HepG2 (cell line): ENCODE measurements around the gene MXRA8. TPM values are rescaled to one million over a fixed set of nuclear protein-coding genes. Genes with fewer than 3 reads are reported as not detected.

ENCODE experiments used
- DMTF1 ChIP-seq: sonication (generic); formaldehyde crosslinking; IDR thresholded peaks from 2 replicates; pipeline ENCODE4 v1.4.0; 2020; ENCODE audit warnings: mild to moderate bottlenecking, missing genetic modification reagents
- GABPA ChIP-seq, 2 experiments: IDR thresholded peaks; 2 replicates each; pipeline ENCODE4 v1.6.1; 2011 to 2016; ENCODE audit warnings: low read depth in 2 of 2, low read length in 1 of 2, missing biosample characterization in 1 of 2, missing genetic modification characterization in 1 of 2
- HIVEP1 ChIP-seq: sonication (generic); formaldehyde crosslinking; IDR thresholded peaks from 2 replicates; pipeline ENCODE4 v1.4.0; 2020; ENCODE audit warnings: mild to moderate bottlenecking, missing genetic modification reagents
- HMG20A ChIP-seq: IDR thresholded peaks from 2 replicates; pipeline ENCODE4 v1.6.1; 2016; ENCODE audit warnings: borderline replicate concordance
- JDP2 ChIP-seq: sonication (generic); formaldehyde crosslinking; IDR thresholded peaks from 2 replicates; pipeline ENCODE4 v1.8.1; 2022; ENCODE audit warnings: missing genetic modification reagents, borderline replicate concordance
- KDM1A ChIP-seq: IDR thresholded peaks from 2 replicates; pipeline ENCODE4 v1.6.1; 2016; ENCODE audit warnings: missing compliant biosample characterization
- MTERF4 ChIP-seq: sonication (generic); formaldehyde crosslinking; IDR thresholded peaks from 2 replicates; pipeline ENCODE4 v1.8.0; 2023; ENCODE audit warnings: mild to moderate bottlenecking, missing genetic modification reagents
- NCOA2 ChIP-seq: sonication (generic); formaldehyde crosslinking; IDR thresholded peaks from 2 replicates; pipeline ENCODE4 v1.8.0; 2022; ENCODE audit warnings: inconsistent platforms
- RBM39 ChIP-seq: fragments of 200-400 bp; formaldehyde crosslinking; IDR thresholded peaks from one replicate; pipeline ENCODE4 v1.6.1; 2018; ENCODE audit warnings: antibody characterized with exemption, mild to moderate bottlenecking, low read depth, low read length; ENCODE audit not compliant: poor library complexity, severe bottlenecking
- SIN3A ChIP-seq: IDR thresholded peaks from 2 replicates; pipeline ENCODE4 v1.6.1; 2011; ENCODE audit warnings: low read depth, mild to moderate bottlenecking, control low read depth, low read length, borderline replicate concordance
- SOX6 ChIP-seq, 2 experiments: fragments of 450-650 bp in 1 of 2; sonication (generic) in 1 of 2; formaldehyde crosslinking in 1 of 2; IDR thresholded peaks; 2 replicates each; pipeline versions ENCODE4 v1.4.0 to v1.6.1; 2017 to 2020; ENCODE audit warnings: antibody characterized with exemption in 1 of 2, mild to moderate bottlenecking in 1 of 2, missing genetic modification reagents in 1 of 2
- ZBED4 ChIP-seq: sonication (generic); formaldehyde crosslinking; IDR thresholded peaks from 2 replicates; pipeline ENCODE4 v1.4.0; 2020; ENCODE audit warnings: missing genetic modification reagents, borderline replicate concordance
- ZBTB14 ChIP-seq: sonication (generic); formaldehyde crosslinking; IDR thresholded peaks from 2 replicates; pipeline ENCODE4 v1.4.0; 2020; ENCODE audit warnings: missing genetic modification reagents
- ZNF180 ChIP-seq: sonication (generic); formaldehyde crosslinking; IDR thresholded peaks from 2 replicates; pipeline ENCODE4 v1.4.0; 2020; ENCODE audit warnings: low read depth, missing genetic modification reagents, borderline replicate concordance
- ZNF256 ChIP-seq: sonication (generic); formaldehyde crosslinking; conservative IDR thresholded peaks from 2 replicates; pipeline ENCODE4 v1.4.0; 2020; ENCODE audit warnings: missing genetic modification reagents
- ZNF709 ChIP-seq: sonication (generic); formaldehyde crosslinking; IDR thresholded peaks from 2 replicates; pipeline ENCODE4 v1.5.0; 2020; ENCODE audit warnings: mild to moderate bottlenecking, missing genetic modification reagents
- ZNF724P ChIP-seq: sonication (generic); formaldehyde crosslinking; IDR thresholded peaks from 2 replicates; pipeline ENCODE4 v1.8.0; 2022; ENCODE audit warnings: missing genetic modification reagents, borderline replicate concordance
- polyA plus RNA-seq, 8 experiments: library from polyadenylated mRNA; depleted of rRNA in 3 of 8; stranded (reverse) in 7 of 8; unstranded in 1 of 8; fragments of >200 nt; fragmentation: Illumina TruSeq in 4 of 8; extraction: Trizol in 4 of 8; gene quantifications; 2 replicates each; pipeline versions ENCODE4 v1.2.1 to v1.2.3, GENCODE V29; 2011 to 2016; ENCODE audit warnings: low read depth in 4 of 8, missing spikeins in 1 of 8, mixed read lengths in 1 of 8; ENCODE audit not compliant: insufficient read depth in 1 of 8
- total RNA-seq, 5 experiments: library from RNA; depleted of rRNA; stranded (reverse); fragments of >200 nt; fragmentation: Illumina TruSeq; extraction: Trizol; gene quantifications; 2 replicates each; pipeline ENCODE4 v1.2.3, GENCODE V29; 2016; ENCODE audit warnings: low read depth in 1 of 5
- TF ChIP-seq, protein P1 (sequence below): sonication (generic); formaldehyde crosslinking; conservative IDR thresholded peaks from 2 replicates; pipeline ENCODE4 v1.8.1; 2023; ENCODE audit warnings: missing genetic modification reagents

MXRA8 gene
- total and polyA plus RNA-seq, 2 of the 13 experiments (the other 11 are each of a cell fraction or from before 2014, with no cell fraction given), result 19.8 to 44.8 TPM

GRCh38 chr1:1374929-1375662 lies 16.7 kb upstream of the MXRA8 start, which contains the start of gene AURKAIP1 (continued):
- TF ChIP-seq ZBED4 (CRISPR knock-in tag) (peak; percentile 72), KDM1A (CRISPR knock-in tag) (no peak; the same call in 1 of the 2 replicates), JDP2 (CRISPR knock-in tag) (no peak), ZNF180 (CRISPR knock-in tag) (no peak), GABPA (IDR thresholded peaks at IDR 0.05; ENCODE audit: low read depth, low read length) (peak; percentile 88), GABPA (CRISPR knock-in tag; IDR thresholded peaks at IDR 0.05; ENCODE audit: low read depth) (peak; percentile 93), HIVEP1 (CRISPR knock-in tag) (no peak), HMG20A (CRISPR knock-in tag) (peak; percentile 68; the same call in 1 of the 2 replicates), DMTF1 (no peak), ZBTB14 (CRISPR knock-in tag) (peak; percentile 72), NCOA2 (CRISPR knock-in tag) (peak; percentile 65), ZNF256 (no peak), ZNF709 (peak; percentile 93), SOX6 (IDR thresholded peaks at IDR 0.05) (no peak), SOX6 (CRISPR knock-in tag; IDR thresholded peaks at IDR 0.05) (peak; percentile 71), RBM39 (peak; percentile 92), MTERF4 (CRISPR knock-in tag) (peak; percentile 49; the same call in 1 of the 2 replicates), SIN3A (peak; percentile 42), ZNF724P (0 out of 2 replicates have a peak, but pooled peaks have one; percentile 88)
- TF ChIP-seq, protein P1, sequence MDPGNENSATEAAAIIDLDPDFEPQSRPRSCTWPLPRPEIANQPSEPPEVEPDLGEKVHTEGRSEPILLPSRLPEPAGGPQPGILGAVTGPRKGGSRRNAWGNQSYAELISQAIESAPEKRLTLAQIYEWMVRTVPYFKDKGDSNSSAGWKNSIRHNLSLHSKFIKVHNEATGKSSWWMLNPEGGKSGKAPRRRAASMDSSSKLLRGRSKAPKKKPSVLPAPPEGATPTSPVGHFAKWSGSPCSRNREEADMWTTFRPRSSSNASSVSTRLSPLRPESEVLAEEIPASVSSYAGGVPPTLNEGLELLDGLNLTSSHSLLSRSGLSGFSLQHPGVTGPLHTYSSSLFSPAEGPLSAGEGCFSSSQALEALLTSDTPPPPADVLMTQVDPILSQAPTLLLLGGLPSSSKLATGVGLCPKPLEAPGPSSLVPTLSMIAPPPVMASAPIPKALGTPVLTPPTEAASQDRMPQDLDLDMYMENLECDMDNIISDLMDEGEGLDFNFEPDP (CRISPR knock-in tag), result 0 out of 2 replicates have a peak, but pooled peaks have one; percentile 62
